Measurements from ENCODE around the gene KDM5C. TPM values are rescaled to one million over a fixed set of nuclear protein-coding genes. Genes with fewer than 3 reads are reported as not detected.

Gene KDM5C
- total and polyA plus RNA-seq, 12 donors, result 16.4 to 56.1 (median 32.8) TPM

- peaks cover 0 to 40% (median 0%) of the 10 kb centered on the region in 7 donors for H3K27me3 ChIP-seq
- no peak overlapping the region for H3K27ac ChIP-seq
- DNase-seq (no peak), ATAC-seq (no peak)
- intact Hi-C loops (cut with DNase I), result no loop called here
- H3K36me3 ChIP-seq, result peaks cover 0 to 21% (median 0%) of the 10 kb centered on the region in 9 donors
- WGBS, 2 donors, result 91 to 94% methylated on average over 3 of the region's 3 CpGs
- H3K4me3 ChIP-seq, result no peak overlapping the region
- no peaks in the 10 kb centered on the region for H3K4me1 ChIP-seq
- no peaks in the 10 kb centered on the region for H3K9me3 ChIP-seq
- TF ChIP-seq CTCF (IDR thresholded peaks at IDR 0.05), result no peak
Measured at GRCh38 chrX:53253293-53254020, 28.4 kb upstream of the KDM5C start.

- no peaks in the 10 kb centered on the region for H3K9me3 ChIP-seq
- peaks cover 0 to 37% (median 0%) of the 10 kb centered on the region in 9 donors for H3K36me3 ChIP-seq
- ATAC-seq (no peak), DNase-seq (no peak)
- peaks cover 0 to 30% (median 0%) of the 10 kb centered on the region in 7 donors for H3K27me3 ChIP-seq
- H3K27ac ChIP-seq, result no peak overlapping the region
- H3K4me3 ChIP-seq, result no peak overlapping the region
- 63 to 76% methylated on average over 2 of the region's 2 CpGs for WGBS, 2 donors
- no peaks in the 10 kb centered on the region for H3K4me1 ChIP-seq
- TF ChIP-seq CTCF (IDR thresholded peaks at IDR 0.05), result no peak
- intact Hi-C loops (cut with DNase I), result no loop called here
Measured at GRCh38 chrX:53251307-53251706, 26.3 kb upstream of the KDM5C start.

GRCh38 chrX:53250556-53250955, 25.5 kb upstream of the KDM5C start:
- H3K4me1 ChIP-seq, result no peaks in the 10 kb centered on the region
- TF ChIP-seq CTCF (IDR thresholded peaks at IDR 0.05), result no peak
- intact Hi-C loops (cut with DNase I), result no loop called here
- WGBS, 2 donors, result 95% methylated on average over 18 to 19 of the region's 19 CpGs
- peaks cover 0 to 28% (median 0%) of the 10 kb centered on the region in 7 donors for H3K27me3 ChIP-seq
- no peaks in the 10 kb centered on the region for H3K9me3 ChIP-seq
- H3K27ac ChIP-seq, result no peak overlapping the region
- DNase-seq, result no peak
- ATAC-seq, result no peak
- no peak overlapping the region for H3K4me3 ChIP-seq
- H3K36me3 ChIP-seq, result peaks cover 0 to 42% (median 0%) of the 10 kb centered on the region in 9 donors

- no peaks in the 10 kb centered on the region for H3K4me1 ChIP-seq
- no peaks in the 10 kb centered on the region for H3K9me3 ChIP-seq
- peaks cover 0 to 42% (median 0%) of the 10 kb centered on the region in 9 donors for H3K36me3 ChIP-seq
- TF ChIP-seq CTCF (IDR thresholded peaks at IDR 0.05), result no peak
- no peak overlapping the region for H3K27ac ChIP-seq
- DNase-seq, result no peak
- ATAC-seq, result no peak
- peaks cover 0 to 36% (median 0%) of the 10 kb centered on the region in 7 donors for H3K27me3 ChIP-seq
- intact Hi-C loops (cut with DNase I), result no loop called here
- no peak overlapping the region for H3K4me3 ChIP-seq
- WGBS, 2 donors, result 96 to 100% methylated on average over 1 of the region's 1 CpG
Measured at GRCh38 chrX:53249408-53250042, 24.5 kb upstream of the KDM5C start.
